Measurements from ENCODE around the gene GDI2. TPM values are rescaled to one million over a fixed set of nuclear protein-coding genes. Genes with fewer than 3 reads are reported as not detected.

The GDI2 gene
- total and polyA plus RNA-seq, 10 donors = 100 to 272 (median 198) TPM

DNA sequence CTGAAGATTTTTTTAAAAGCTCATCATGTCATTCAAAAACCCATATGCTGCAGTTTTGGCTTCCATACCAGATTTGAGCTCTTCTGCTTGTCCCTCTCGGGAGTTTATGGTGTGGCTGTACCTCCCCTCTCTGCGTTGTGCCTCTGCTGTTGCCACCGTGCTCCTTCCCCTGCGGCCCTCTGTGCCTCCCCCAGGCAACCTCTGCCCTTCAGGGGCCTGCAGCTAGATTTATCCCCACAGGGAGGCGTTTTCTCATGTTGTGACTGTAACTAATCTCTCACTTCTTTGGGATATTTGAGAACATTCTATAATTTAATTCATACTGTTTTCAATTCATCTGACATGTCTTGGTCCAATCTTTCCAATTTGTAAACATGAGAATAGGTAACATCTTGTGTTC is 75.9 kb downstream of the GDI2 start:
- Histone ChIP-seq H3K36me3 (peaks cover 0 to 93% (median 37%) of the 10 kb centered on the region in 6 donors), H3K27ac (no peak overlapping the region), H3K27me3 (replicated peaks in 1 of 7) (no peaks in the 10 kb centered on the region), H3K9me3 (no peaks in the 10 kb centered on the region), H3K4me1 (no peaks in the 10 kb centered on the region), H3K4me3 (no peak overlapping the region)
- WGBS, 5 donors = 74 to 87% (median 85%) methylated on average over 5 of the region's 5 CpGs
- TF ChIP-seq CTCF (IDR thresholded peaks at IDR 0.05 in 8 of 11, conservative IDR thresholded peaks at IDR 0.05 in 3 of 11) (no peak), POLR2AphosphoS5 (IDR thresholded peaks at IDR 0.05) (no peak), POLR2A (IDR thresholded peaks at IDR 0.05) (no peak)
- intact Hi-C loops (cut with DNase I; ENCODE audit: low total_unique reads) = no loop called here
- DNase-seq = no peak

GRCh38 chr10:5736591-5736990 is 76.6 kb downstream of the GDI2 start:
- 76 to 95% (median 94%) methylated on average over 1 of the region's 1 CpG for WGBS, 5 donors
- Histone ChIP-seq H3K4me3 (no peak overlapping the region), H3K27me3 (replicated peaks in 1 of 7) (no peaks in the 10 kb centered on the region), H3K9me3 (no peaks in the 10 kb centered on the region), H3K36me3 (peaks cover 0 to 93% (median 34%) of the 10 kb centered on the region in 6 donors), H3K4me1 (no peaks in the 10 kb centered on the region), H3K27ac (no peak overlapping the region)
- no peak for TF ChIP-seq CTCF (IDR thresholded peaks at IDR 0.05 in 8 of 11, conservative IDR thresholded peaks at IDR 0.05 in 3 of 11)
- TF ChIP-seq POLR2AphosphoS5 (IDR thresholded peaks at IDR 0.05) = no peak
- TF ChIP-seq POLR2A (IDR thresholded peaks at IDR 0.05) = no peak
- DNase-seq = no peak
- intact Hi-C loops (cut with DNase I; ENCODE audit: low total_unique reads) = no loop called here

DNA sequence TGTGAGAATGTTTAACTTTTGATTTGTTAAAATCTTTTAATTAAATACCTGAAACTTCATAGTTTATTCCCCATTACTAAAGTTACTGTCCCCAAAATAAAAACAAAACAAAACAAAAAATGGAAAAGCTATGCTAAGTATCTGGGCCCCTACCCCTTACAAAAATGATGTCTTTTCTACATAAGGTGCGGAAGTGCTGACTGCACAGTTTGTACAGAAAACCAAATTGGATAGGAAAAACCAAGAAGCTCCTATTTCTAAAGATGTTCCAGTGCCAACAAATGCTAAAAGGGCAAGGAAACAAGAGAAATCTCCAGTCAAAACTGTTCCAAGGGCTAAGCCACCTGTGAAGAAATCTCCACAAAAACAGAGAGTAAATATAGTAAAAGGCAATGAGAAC is 78.1 kb downstream of the GDI2 start:
- no peaks in the 10 kb centered on the region for H3K27me3 ChIP-seq (replicated peaks in 1 of 7)
- H3K4me3 ChIP-seq = no peak overlapping the region
- no peak overlapping the region for H3K27ac ChIP-seq
- WGBS, 5 donors = 96 to 100% (median 97%) methylated on average over 1 of the region's 1 CpG
- intact Hi-C loops (cut with DNase I; ENCODE audit: low total_unique reads) = no loop called here
- no peaks in the 10 kb centered on the region for H3K9me3 ChIP-seq
- TF ChIP-seq POLR2AphosphoS5 (IDR thresholded peaks at IDR 0.05) (no peak), POLR2A (IDR thresholded peaks at IDR 0.05) (no peak), CTCF (IDR thresholded peaks at IDR 0.05 in 8 of 11, conservative IDR thresholded peaks at IDR 0.05 in 3 of 11) (no peak)
- peaks cover 0 to 93% (median 37%) of the 10 kb centered on the region in 6 donors for H3K36me3 ChIP-seq
- DNase-seq = no peak
- peaks cover 0 to 7% (median 0%) of the 10 kb centered on the region in 6 donors for H3K4me1 ChIP-seq

- intact Hi-C loops (cut with DNase I; ENCODE audit: low total_unique reads) = no loop called here
- peak overlapping the region in 1 of 8 donors; percentile 15 for H3K27ac ChIP-seq
- no peaks in the 10 kb centered on the region for H3K27me3 ChIP-seq (replicated peaks in 1 of 7)
- H3K4me1 ChIP-seq = peaks cover 0 to 7% (median 0%) of the 10 kb centered on the region in 6 donors
- no peak overlapping the region for H3K4me3 ChIP-seq
- 66 to 85% (median 78%) methylated on average over 4 of the region's 4 CpGs for WGBS, 5 donors
- no peak for DNase-seq
- no peaks in the 10 kb centered on the region for H3K9me3 ChIP-seq
- no peak for TF ChIP-seq POLR2A (IDR thresholded peaks at IDR 0.05)
- TF ChIP-seq CTCF (IDR thresholded peaks at IDR 0.05 in 8 of 11, conservative IDR thresholded peaks at IDR 0.05 in 3 of 11) = no peak
- TF ChIP-seq POLR2AphosphoS5 (IDR thresholded peaks at IDR 0.05) = no peak
- H3K36me3 ChIP-seq = peaks cover 0 to 98% (median 43%) of the 10 kb centered on the region in 6 donors
Observed at GRCh38 chr10:5732141-5732540, 81.1 kb downstream of the GDI2 start.

Measured in spleen (tissue), 11 donors.